Mononuclear cell (primary cell): Measurements from ENCODE around the gene HIGD1A. TPM values are rescaled to one million over a fixed set of nuclear protein-coding genes. Genes with fewer than 3 reads are reported as not detected.

Experiments
- H3K27me3 ChIP-seq: 2 replicates; pipeline ENCODE4 v1.6.0; 2011; ENCODE audit warnings: low read length, control low read depth; ENCODE audit not compliant: insufficient read depth
- H3K4me1 ChIP-seq: 2 replicates; pipeline ENCODE4 v1.5.1; 2011; ENCODE audit warnings: mild to moderate bottlenecking, low read length, control low read depth; ENCODE audit not compliant: insufficient read depth
- H3K4me3 ChIP-seq: 2 replicates; pipeline ENCODE4 v1.5.1; 2011; ENCODE audit warnings: mild to moderate bottlenecking, low read length, moderate library complexity
- H3K9me3 ChIP-seq: 2 replicates; pipeline ENCODE4 v1.5.1; 2011; ENCODE audit warnings: low read depth, mild to moderate bottlenecking, control low read depth, low read length
- total RNA-seq: library from RNA; depleted of rRNA; stranded (reverse); fragments of >200 nt; gene quantifications from one replicate; pipeline ENCODE4 v1.2.3, GENCODE V29; 2012

Gene HIGD1A
- total RNA-seq, 1 donor, result 42.1 TPM

- Histone ChIP-seq H3K9me3 (no peaks in the 10 kb centered on the region), H3K4me3 (no peak overlapping the region), H3K27me3 (no peaks in the 10 kb centered on the region), H3K4me1 (no peaks in the 10 kb centered on the region)
Observed at GRCh38 chr3:42836150-42837123, 32.1 kb upstream of the HIGD1A start.

DNA sequence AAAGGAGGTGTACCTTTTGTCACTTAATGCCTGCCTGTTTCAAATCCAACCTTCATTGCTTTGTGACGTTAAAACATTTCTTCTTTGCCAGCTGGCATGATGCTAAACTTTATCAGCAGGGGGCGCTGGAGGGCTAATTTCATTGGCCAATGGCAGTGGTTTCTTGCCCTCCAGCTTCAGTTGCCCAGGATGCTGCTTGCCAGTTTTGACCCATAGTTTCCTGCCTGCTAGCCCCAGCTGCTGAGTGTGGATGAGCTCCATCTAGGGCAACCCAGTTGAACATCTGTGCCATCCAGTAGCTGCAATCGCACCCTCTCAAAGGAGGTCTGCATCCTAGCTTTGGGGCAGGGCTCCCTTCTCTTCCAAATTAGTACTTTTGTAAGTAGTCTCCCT, 27.0 kb upstream of the HIGD1A start:
- Histone ChIP-seq H3K4me3 (no peak overlapping the region), H3K9me3 (no peaks in the 10 kb centered on the region), H3K27me3 (no peaks in the 10 kb centered on the region), H3K4me1 (no peaks in the 10 kb centered on the region)

DNA sequence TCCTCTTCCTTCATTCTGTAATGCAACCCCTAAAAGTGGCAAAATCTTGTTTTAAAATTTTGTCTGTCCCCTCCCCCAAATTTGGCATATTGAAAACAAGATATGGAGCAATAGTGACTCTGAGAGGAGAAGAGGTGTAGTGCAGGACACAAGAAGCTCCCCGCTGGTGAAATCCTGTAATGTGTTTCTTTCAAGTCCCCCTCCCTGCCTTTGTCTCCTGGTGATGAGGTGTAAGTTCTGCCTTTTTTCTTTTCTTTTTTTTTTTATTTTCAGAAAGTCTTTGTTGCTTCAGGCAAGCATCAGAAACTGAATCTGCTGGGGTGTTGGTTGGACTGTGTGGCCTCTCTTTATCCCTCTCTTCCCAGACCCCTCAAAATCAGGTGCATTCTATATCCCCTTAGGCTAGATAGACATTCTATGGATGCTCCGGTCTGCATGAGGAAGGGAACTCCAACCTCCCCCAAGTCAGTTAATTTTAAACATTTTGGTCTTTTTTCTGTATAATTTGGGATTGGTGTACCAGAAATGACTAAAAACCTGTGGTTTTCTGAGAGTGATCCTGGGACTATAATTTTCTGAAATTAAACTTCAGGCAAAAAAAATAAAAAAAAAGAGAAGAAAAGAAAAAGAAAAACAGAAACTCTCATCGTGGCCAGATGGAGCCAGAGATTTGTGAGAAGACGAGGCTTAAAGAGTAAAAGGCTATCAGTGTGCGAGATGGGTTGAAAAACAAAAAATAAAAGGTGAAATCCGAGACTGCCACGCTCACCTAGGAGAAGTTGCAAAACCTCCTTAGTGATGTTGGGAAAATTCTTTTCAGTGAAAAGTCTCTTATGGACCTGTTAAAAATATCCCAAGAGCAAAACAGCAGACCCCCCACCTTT, 26.4 kb upstream of the HIGD1A start:
- H3K4me1 ChIP-seq, result no peaks in the 10 kb centered on the region
- H3K4me3 ChIP-seq, result no peak overlapping the region
- no peaks in the 10 kb centered on the region for H3K27me3 ChIP-seq
- no peaks in the 10 kb centered on the region for H3K9me3 ChIP-seq

- Histone ChIP-seq H3K27me3 (no peaks in the 10 kb centered on the region), H3K4me1 (no peaks in the 10 kb centered on the region), H3K9me3 (no peaks in the 10 kb centered on the region), H3K4me3 (no peak overlapping the region)
Observed at GRCh38 chr3:42829628-42830436, 25.5 kb upstream of the HIGD1A start.

- Histone ChIP-seq H3K27me3 (no peaks in the 10 kb centered on the region), H3K4me3 (no peak overlapping the region), H3K9me3 (no peaks in the 10 kb centered on the region), H3K4me1 (no peaks in the 10 kb centered on the region)
Observed at GRCh38 chr3:42829083-42829627, 24.9 kb upstream of the HIGD1A start.

DNA sequence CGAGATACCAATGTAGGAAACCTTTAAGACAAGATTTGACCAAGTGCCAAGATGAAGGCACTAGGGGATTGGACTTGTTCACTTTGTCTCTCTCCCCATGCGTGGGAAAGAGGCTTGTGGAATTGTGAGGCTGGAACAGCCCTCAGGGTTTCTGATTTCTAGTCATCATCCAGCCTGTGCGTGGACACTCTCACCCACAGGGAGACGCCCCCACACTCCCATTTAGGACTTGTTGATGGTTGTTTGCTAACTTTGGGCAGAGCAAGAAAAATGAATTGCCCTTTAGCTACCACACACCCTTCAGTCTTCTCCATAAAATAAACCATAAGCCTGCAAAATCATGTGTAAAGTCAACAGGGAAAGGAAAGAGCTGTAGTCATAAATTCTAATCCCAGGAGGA, 23.4 kb upstream of the HIGD1A start:
- H3K4me1 ChIP-seq, result no peaks in the 10 kb centered on the region
- H3K4me3 ChIP-seq, result no peak overlapping the region
- H3K9me3 ChIP-seq, result no peaks in the 10 kb centered on the region
- H3K27me3 ChIP-seq, result no peaks in the 10 kb centered on the region

GRCh38 chr3:42827023-42827422, 22.7 kb upstream of the HIGD1A start:
- Histone ChIP-seq H3K9me3 (no peaks in the 10 kb centered on the region), H3K4me3 (no peak overlapping the region), H3K4me1 (no peaks in the 10 kb centered on the region), H3K27me3 (no peaks in the 10 kb centered on the region)

DNA sequence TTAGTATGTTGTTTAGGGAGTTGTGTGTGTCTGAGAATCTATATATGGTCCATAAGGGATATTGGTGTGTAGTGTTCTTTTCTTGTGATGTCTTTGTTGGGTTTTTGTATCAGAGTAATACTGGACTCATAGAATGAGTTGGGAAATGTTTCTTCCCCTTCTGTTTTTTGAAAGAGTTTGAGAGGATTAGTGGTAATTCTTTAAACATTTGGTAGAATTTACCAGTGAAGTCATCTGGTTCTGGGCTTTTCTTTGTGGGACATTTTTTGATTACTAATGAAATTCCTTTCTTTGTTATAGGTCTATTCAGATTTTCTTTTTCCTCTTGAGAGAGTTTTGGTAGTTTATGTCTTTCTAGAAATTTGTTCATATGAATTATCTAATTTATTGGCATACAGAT, 21.9 kb upstream of the HIGD1A start:
- no peak overlapping the region for H3K4me3 ChIP-seq
- no peaks in the 10 kb centered on the region for H3K9me3 ChIP-seq
- no peaks in the 10 kb centered on the region for H3K4me1 ChIP-seq
- H3K27me3 ChIP-seq, result no peaks in the 10 kb centered on the region

DNA sequence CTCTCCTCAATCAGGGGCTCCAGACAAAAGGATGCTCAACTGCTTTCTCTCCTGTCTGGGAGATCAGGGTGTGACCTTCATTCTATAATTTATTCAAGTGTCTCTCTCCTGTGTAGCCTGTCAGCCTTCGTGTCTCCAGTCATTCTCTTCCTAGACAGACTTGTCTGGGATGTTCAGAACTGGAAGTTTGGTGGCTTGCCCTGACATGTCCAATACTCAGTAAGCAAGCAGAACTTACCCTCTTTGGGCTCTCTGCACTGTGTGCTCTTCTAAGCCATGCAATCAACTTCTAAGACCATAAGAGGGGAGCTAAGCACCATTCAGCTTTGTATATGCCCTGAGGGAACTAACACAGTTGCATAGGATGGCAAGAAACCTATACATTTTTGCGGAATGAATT, 19.1 kb upstream of the HIGD1A start:
- Histone ChIP-seq H3K27me3 (no peaks in the 10 kb centered on the region), H3K4me1 (no peaks in the 10 kb centered on the region), H3K4me3 (no peak overlapping the region), H3K9me3 (no peaks in the 10 kb centered on the region)

DNA sequence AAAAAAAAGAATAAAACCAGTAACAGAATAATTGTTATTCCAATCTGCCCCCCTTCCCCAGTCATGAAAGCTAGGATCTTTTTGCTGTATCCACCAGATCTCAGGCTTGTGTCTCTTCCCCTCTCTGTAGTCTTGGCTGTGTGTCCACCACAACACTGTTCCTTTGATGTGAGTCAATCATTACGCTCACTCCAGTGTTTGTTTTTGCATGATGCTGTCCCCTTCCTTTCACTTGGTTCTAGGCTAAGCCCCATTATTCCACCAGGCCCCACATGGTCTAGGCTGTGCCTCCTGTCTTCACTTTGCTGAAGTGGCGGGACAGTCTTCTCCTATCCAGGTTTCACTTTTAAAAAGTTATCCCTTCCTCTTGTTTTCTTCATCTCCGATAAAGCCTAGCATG, 18.5 kb upstream of the HIGD1A start:
- no peak overlapping the region for H3K4me3 ChIP-seq
- H3K4me1 ChIP-seq, result no peaks in the 10 kb centered on the region
- no peaks in the 10 kb centered on the region for H3K9me3 ChIP-seq
- H3K27me3 ChIP-seq, result no peaks in the 10 kb centered on the region

GRCh38 chr3:42820746-42821051, 16.4 kb upstream of the HIGD1A start:
- H3K27me3 ChIP-seq, result no peaks in the 10 kb centered on the region
- H3K9me3 ChIP-seq, result no peaks in the 10 kb centered on the region
- H3K4me3 ChIP-seq, result no peak overlapping the region
- H3K4me1 ChIP-seq, result no peaks in the 10 kb centered on the region

- no peaks in the 10 kb centered on the region for H3K27me3 ChIP-seq
- no peaks in the 10 kb centered on the region for H3K9me3 ChIP-seq
- no peak overlapping the region for H3K4me3 ChIP-seq
- H3K4me1 ChIP-seq, result no peaks in the 10 kb centered on the region
Observed at GRCh38 chr3:42819351-42819965, 15.2 kb upstream of the HIGD1A start.

DNA sequence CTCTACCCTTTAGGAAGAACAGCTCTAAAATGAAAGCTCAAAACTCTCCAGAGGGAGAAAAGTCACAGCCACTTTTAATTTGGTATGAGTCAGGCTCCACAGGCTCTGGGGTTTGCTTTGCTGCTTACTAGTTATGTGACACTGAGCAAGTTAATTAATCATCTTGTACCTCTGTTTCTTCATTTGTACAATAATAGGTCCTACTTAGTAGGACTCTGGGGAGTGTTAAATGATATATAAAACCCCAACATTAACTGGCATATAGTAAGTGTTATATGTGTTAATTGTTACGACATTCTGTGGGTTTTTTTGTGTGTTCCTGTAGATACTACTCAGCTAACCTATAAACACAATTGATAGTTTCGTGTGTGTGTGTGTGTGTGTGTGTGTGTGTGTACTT, 11.5 kb upstream of the HIGD1A start:
- no peaks in the 10 kb centered on the region for H3K9me3 ChIP-seq
- no peaks in the 10 kb centered on the region for H3K4me1 ChIP-seq
- H3K27me3 ChIP-seq, result no peaks in the 10 kb centered on the region
- H3K4me3 ChIP-seq, result no peak overlapping the region

DNA sequence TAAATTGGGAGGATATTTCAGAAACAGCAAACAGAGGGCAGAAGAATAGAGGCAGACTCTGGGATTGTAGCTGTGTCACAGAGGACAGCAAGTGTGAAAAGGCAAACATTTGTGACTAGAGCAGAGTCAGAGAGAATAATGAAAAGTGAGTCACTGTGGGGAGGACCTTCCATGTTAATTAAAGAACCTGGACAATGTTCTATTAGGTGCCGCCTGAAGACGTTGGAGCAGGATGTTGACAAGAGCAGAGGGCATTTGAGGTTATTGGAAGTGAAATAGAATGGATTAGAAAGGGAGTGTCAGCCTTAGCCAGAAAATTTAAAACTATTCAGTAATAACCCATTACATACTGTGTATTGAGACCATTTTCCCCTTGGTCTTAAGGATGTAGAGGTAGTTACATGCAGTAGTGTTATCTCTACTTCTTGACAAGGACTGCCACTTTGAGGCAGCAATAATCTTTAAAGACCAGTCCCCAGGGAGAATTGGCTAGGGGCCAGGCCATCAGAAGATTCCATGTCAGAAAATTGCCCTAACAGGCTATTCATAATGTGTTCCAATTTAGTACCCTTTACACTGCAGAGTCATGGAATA, 10.7 kb upstream of the HIGD1A start:
- H3K4me3 ChIP-seq, result no peak overlapping the region
- no peaks in the 10 kb centered on the region for H3K27me3 ChIP-seq
- H3K9me3 ChIP-seq, result no peaks in the 10 kb centered on the region
- H3K4me1 ChIP-seq, result no peaks in the 10 kb centered on the region
